H4 (cell line): ENCODE data around the gene ZNF32. TPM values are rescaled to one million over a fixed set of nuclear protein-coding genes. Genes with fewer than 3 reads are reported as not detected.
"Not testable (repeated sequence)": the region's sequence is repeated elsewhere in the genome, so short reads cannot be mapped to it uniquely, and the experiment has no call there.

ENCODE experiments used
- DNase-seq: peaks from one replicate; pipeline ENCODE4 v3.0.0-alpha.2; 2015; ENCODE audit warnings: low spot score
- total RNA-seq: library from RNA; depleted of rRNA; stranded (reverse); fragments of >200 nt; shearing (Covaris generic); gene quantifications from 2 replicates; pipeline ENCODE4 v1.2.3, GENCODE V29; 2014

The ZNF32 gene
- total RNA-seq, 1 experiment from 2014 or later, result 64.5 TPM

GRCh38 chr10:43680035-43680434 is 31.4 kb upstream of the ZNF32 start:
- DNase-seq, result peak; percentile 25

- peak; percentile 26 for DNase-seq
Measured at GRCh38 chr10:43679509-43679908, 30.8 kb upstream of the ZNF32 start.

DNA sequence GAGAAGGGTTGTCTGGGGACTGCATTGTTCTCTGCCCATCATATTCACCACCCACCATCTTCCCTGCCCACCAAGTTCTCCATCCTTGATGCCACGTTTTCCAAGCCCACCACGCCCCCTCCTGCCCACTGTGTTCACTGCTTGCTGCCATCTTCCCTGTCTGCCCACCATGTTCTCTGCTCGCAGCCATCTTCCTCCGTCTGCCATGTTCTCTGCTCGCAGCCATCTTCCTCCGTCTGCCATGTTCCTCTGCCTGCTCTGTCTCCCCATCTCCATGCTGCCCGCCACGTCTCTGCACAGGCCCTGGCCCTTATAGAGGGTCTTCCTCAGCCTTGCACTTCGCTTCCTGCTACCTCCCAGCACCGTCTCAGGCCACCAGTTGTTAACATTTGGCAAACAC is 30.0 kb upstream of the ZNF32 start:
- no peak for DNase-seq

DNA sequence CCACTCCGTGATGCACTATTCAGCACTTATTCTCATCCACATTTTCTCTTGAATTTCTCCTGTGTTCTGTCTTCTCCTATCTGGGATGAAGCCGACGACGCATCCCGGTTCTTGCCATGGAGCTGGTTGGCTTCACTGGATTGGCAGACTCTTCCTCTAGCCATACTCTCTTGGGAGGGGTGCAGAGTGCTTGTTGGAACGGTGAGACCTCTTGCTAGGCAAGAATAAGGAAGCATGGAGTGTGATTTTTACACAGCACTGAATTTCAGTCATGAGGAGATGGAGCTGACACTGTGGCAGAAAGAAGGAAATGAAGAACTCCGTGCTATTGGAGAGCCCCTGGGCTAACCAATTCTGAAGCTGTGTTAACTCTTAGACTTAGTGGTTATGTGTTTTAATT is 28.2 kb upstream of the ZNF32 start:
- DNase-seq, result no peak

- no peak for DNase-seq
Measured at GRCh38 chr10:43676331-43676730, 27.6 kb upstream of the ZNF32 start.

GRCh38 chr10:43674553-43675210 is 26.0 kb upstream of the ZNF32 start:
- DNase-seq, result no peak

DNA sequence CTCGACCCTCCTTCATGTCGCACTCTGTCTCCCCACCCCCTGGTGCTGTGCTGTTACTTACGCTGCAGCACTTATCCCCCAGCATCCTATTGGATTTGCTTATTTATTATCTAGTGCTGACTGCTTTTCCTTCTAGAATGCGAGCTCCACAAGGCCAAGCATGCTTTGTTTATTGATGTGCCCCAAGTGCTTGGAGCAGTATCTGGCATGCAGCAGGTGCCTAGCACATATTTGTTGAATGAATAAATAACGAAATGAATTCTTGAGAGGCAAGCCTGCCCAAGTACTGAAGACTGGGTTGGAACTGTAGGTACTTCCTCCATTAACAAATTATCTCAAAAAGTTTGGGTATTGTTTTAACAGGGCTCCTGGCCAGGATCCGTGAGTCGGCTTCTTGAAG is 24.8 kb upstream of the ZNF32 start:
- no peak for DNase-seq

DNA sequence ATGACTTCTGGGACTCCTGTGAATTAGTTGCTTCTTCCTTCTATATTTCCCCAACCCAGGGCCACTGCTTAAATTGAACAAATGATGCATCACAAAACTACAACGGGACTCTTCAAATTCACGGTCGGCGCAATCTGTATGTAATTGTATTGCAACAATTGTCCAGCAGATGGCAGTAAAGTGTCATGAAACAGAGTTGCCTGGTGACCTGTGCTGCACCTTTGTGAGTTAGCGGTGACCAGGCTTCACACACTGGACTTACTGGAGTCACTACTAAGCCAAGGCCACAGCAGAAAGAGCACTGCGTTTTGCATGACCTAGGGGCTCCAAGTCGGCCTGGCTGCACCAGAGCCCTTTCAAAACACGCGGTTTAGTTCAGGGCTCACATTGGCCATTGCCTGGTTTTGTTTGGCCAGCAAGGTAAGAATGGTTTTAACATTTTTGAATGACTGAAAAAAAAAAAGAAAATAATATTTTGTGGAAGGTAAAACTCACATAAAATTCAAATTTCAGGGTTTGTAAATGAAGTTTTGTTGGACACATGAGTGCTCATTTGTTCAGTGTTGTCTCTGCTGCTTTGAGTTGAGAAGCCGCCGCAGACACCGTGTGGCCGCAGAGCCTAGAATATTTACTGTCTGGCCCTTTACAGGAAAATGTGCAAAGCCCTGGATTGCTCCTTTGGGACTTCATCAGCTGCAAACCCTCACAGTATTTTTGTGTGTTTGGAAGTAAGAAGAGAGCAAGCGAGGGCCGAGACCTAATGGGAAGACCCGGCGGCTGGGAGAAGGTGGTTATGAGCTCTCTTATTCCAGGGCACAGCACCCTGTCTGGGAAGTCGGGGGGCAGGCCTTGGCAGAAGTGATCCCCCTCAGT is 23.2 kb upstream of the ZNF32 start:
- peak; percentile 80 for DNase-seq

GRCh38 chr10:43669386-43669785 is 20.7 kb upstream of the ZNF32 start:
- DNase-seq, result no peak

- no peak for DNase-seq
Measured at GRCh38 chr10:43667761-43668386, 19.2 kb upstream of the ZNF32 start.

DNA sequence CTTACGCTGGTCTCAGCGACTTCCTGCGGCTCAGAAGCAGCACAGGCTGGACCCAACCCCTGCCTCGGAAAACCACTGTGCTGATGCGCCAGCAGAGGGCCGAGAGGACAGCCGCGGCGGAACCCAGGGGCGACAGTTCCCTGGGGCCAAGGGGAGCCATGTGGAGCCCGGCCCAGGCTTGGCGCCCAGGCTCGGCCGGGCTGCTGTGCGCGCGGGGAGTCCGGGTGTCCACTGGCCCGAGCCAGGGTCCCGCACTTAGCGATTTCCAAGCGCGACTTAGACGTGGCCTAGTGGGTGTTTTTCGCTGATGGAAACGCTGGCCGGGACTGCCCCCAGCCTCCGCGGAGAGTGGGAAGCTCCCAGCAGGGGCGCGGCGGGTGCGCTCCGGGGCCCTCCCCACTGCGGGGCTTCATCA is 18.6 kb upstream of the ZNF32 start:
- DNase-seq, result no peak

- DNase-seq, result no peak
Measured at GRCh38 chr10:43666552-43666951, 17.9 kb upstream of the ZNF32 start.

DNA sequence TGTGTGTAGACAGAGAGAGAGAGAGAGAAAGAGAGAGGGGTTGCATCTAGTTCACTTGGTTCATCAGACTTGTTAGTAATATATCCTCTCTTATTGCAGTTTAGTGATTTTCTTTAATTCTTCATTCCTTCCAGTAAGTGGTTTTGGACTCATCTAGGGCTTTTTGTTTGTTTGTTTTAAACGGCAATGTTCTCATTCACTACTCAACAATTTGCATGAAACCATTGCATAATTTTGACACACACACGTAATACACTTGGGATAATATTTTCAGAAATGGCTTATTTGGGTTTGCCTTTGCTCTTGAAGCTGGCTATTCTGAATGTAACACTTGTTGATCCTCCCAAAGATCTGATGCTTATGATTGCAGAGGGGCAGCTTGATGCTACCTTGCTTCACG is 16.4 kb upstream of the ZNF32 start:
- DNase-seq, result no peak

DNA sequence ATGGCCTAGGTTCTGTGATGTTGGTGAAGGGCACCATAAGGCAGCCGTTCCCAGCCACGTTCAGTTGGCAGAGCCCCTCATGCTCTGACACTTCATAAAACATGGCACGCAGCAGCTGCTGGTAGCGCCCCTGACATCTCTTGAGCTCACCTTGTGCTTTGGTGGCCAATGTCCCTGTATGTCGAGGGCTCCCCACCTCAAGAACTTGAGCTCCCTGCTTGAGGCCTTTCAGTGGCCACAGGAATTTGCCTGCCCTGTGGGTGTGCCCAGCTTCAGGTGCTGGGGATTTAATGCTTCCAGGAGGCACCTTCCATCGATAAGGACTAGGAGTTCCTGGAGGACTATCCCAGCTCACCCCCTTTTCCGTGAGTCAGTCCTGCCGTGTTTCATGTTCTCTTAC is 9.5 kb upstream of the ZNF32 start:
- no peak for DNase-seq

- no peak for DNase-seq
Measured at GRCh38 chr10:43655311-43655710, 6.6 kb upstream of the ZNF32 start.

DNA sequence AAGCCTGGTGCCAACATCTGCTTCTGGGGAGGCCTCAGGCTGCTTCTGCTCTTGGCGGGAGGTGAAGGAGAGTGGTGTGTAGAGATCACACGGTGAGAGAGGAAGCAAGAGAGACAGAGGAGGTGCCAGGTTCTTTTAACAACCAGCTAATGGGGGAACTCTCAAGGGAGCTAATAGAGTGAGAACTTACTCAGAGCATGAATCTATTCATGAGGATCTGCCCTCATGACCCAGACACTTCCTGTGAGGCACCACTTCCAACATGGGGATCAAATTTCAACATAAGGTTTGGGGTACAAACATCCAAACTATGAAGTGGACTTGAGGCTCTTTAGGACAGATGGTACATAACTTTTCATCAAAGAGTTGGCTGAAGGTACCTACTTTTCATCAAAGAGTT is 5.1 kb upstream of the ZNF32 start:
- no peak for DNase-seq

GRCh38 chr10:43649185-43649523 is 473 bp upstream of the ZNF32 start:
- no peak for DNase-seq

- no peak for DNase-seq
Measured at GRCh38 chr10:43648095-43648397, 635 bp downstream of the ZNF32 start.

- no peak for DNase-seq
Measured at GRCh38 chr10:43647576-43647975, 1.1 kb downstream of the ZNF32 start.

- DNase-seq, result no peak
Measured at GRCh38 chr10:43645866-43646265, 2.8 kb downstream of the ZNF32 start.

DNA sequence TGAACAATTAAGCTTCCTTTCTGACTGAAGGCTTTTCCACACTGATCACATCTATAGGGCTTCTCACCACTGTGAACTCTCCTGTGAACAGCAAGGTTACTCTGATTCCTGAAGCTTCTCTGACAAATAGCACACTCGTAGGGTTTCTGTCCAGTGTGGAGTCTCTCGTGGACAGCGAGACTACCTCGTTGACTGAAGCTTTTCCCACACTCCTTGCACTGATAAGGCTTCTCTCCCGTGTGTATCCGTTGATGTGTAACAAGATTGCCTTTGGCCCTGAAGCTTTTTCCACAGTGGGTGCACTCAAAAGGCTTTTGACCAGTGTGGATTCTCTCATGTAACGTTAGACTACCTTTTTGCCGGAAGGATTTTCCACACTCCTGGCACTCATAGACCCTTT is 4.4 kb downstream of the ZNF32 start:
- peak; percentile 28 for DNase-seq

- DNase-seq, result no peak
Measured at GRCh38 chr10:43640603-43641002, 8.1 kb downstream of the ZNF32 start.

DNA sequence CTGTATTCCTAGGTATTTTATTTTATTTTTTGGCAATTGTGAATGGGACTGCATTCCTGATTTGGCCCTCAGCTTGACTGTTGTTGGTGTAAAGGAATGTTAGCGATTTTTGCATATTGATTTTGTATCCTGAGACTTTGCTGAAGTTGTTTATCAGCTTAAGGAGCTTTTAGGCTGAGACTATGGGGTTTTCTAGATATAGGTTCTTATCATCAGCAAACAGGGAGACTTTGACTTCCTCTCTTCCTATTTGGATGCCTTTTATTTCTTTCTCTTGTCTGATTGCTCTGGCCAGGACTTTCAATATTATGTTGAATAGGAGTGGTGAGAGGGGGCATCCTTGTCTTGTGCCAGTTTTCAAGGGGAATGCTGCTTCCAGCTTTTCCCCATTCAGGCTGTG is 12.9 kb downstream of the ZNF32 start:
- not testable (repeated sequence) for DNase-seq
